WTC11 (cell line): ENCODE data around the gene ACSL4. TPM values are rescaled to one million over a fixed set of nuclear protein-coding genes. Genes with fewer than 3 reads are reported as not detected.

ENCODE experiments used
- ATAC-seq: fragments of 200-7000 bp; cut with Tn5 transposase; 2 replicates; pipeline ENCODE4 v1.10.0; 2021; ENCODE audit warnings: mild to moderate bottlenecking, moderate library complexity
- CTCF ChIA-PET: fragments of 300-600 bp; sonication (Branson Sonifier 250); formaldehyde crosslinking; loops from one replicate; lab custom pipeline; 2021; ENCODE audit warnings: antibody characterized with exemption; lab: Charles Lee
- POLR2A ChIA-PET: fragments of 350-600 bp; sonication (Branson Sonifier 250); formaldehyde crosslinking; loops from one replicate; lab custom pipeline; 2021; ENCODE audit warnings: antibody characterized with exemption; lab: Charles Lee
- DNase-seq: peaks from one replicate; pipeline ENCODE4 v3.0.0; 2021; ENCODE audit warnings: low spot score
- H3K27ac Mint-ChIP-seq: 2 replicates; pipeline ENCODE4 v1.8.0; 2021; ENCODE audit warnings: mixed read lengths
- H3K27me3 Mint-ChIP-seq: 2 replicates; pipeline ENCODE4 v1.8.0; 2021; ENCODE audit warnings: low read depth, mild to moderate bottlenecking, moderate library complexity, mixed read lengths
- H3K36me3 Mint-ChIP-seq: 2 replicates; pipeline ENCODE4 v1.8.0; 2021; ENCODE audit warnings: mixed read lengths
- H3K4me1 Mint-ChIP-seq: 2 replicates; pipeline ENCODE4 v1.8.0; 2022; ENCODE audit warnings: mixed read lengths
- H3K4me3 Mint-ChIP-seq: 2 replicates; pipeline ENCODE4 v1.8.0; 2021; ENCODE audit warnings: mild to moderate bottlenecking, moderate library complexity, mixed read lengths
- H3K9me3 Mint-ChIP-seq: 2 replicates; pipeline ENCODE4 v1.8.0; 2021; ENCODE audit warnings: mixed read lengths
- AFF4 ChIP-seq: sonication (generic); formaldehyde crosslinking; IDR thresholded peaks from 2 replicates; pipeline ENCODE4 v1.8.1; 2023; ENCODE audit warnings: mild to moderate bottlenecking, missing genetic modification reagents, borderline replicate concordance
- ATF6 ChIP-seq: sonication (generic); formaldehyde crosslinking; IDR thresholded peaks from 2 replicates; pipeline ENCODE4 v1.8.1; 2023; ENCODE audit warnings: mild to moderate bottlenecking, missing genetic modification reagents
- E2F4 ChIP-seq: sonication (generic); formaldehyde crosslinking; IDR thresholded peaks from 2 replicates; pipeline ENCODE4 v1.8.1; 2022; ENCODE audit warnings: low read depth, mild to moderate bottlenecking, moderate library complexity, missing genetic modification reagents, borderline replicate concordance
- EMX1 ChIP-seq: fragments of 250-450 bp; sonication (Bioruptor Pico); IDR thresholded peaks from 2 replicates; pipeline ENCODE4 v1.8.0; 2021; ENCODE audit warnings: mild to moderate bottlenecking
- ERG ChIP-seq: fragments of 250-450 bp; sonication (Bioruptor Pico); IDR thresholded peaks from 2 replicates; pipeline ENCODE4 v1.8.0; 2021; ENCODE audit warnings: mild to moderate bottlenecking
- GABPB1 ChIP-seq: sonication (generic); formaldehyde crosslinking; IDR thresholded peaks from 2 replicates; pipeline ENCODE4 v1.8.1; 2023; ENCODE audit warnings: mild to moderate bottlenecking, missing genetic modification reagents
- JAZF1 ChIP-seq: fragments of 250-450 bp; sonication (Bioruptor Pico); IDR thresholded peaks from 2 replicates; pipeline ENCODE4 v1.9.0; 2021; ENCODE audit warnings: moderate library complexity, mild to moderate bottlenecking, inconsistent platforms
- KAT7 ChIP-seq: sonication (generic); formaldehyde crosslinking; IDR thresholded peaks from 2 replicates; pipeline ENCODE4 v1.8.1; 2023; ENCODE audit warnings: missing genetic modification reagents, mild to moderate bottlenecking, borderline replicate concordance
- MAX ChIP-seq: sonication (generic); formaldehyde crosslinking; IDR thresholded peaks from 2 replicates; pipeline ENCODE4 v1.8.0; 2022; ENCODE audit warnings: mild to moderate bottlenecking, missing genetic modification reagents
- MLX ChIP-seq: sonication (generic); formaldehyde crosslinking; IDR thresholded peaks from 2 replicates; pipeline ENCODE4 v1.8.1; 2023; ENCODE audit warnings: mild to moderate bottlenecking, missing genetic modification reagents, moderate library complexity
- MYBL2 ChIP-seq: sonication (generic); formaldehyde crosslinking; IDR thresholded peaks from 2 replicates; pipeline ENCODE4 v1.8.1; 2023; ENCODE audit warnings: mild to moderate bottlenecking, moderate library complexity, missing genetic modification reagents
- RORB ChIP-seq: fragments of 250-450 bp; sonication (Bioruptor Pico); IDR thresholded peaks from 2 replicates; pipeline ENCODE4 v1.9.0; 2021; ENCODE audit warnings: mild to moderate bottlenecking
- TEAD1 ChIP-seq: sonication (generic); formaldehyde crosslinking; IDR thresholded peaks from 2 replicates; pipeline ENCODE4 v1.8.0; 2022; ENCODE audit warnings: mild to moderate bottlenecking, missing genetic modification reagents
- TP53 ChIP-seq: sonication (generic); formaldehyde crosslinking; IDR thresholded peaks from 2 replicates; pipeline ENCODE4 v1.8.1; 2023; ENCODE audit warnings: mild to moderate bottlenecking, missing genetic modification reagents
- USF1 ChIP-seq: sonication (generic); formaldehyde crosslinking; IDR thresholded peaks from 2 replicates; pipeline ENCODE4 v1.8.0; 2022; ENCODE audit warnings: mild to moderate bottlenecking, missing genetic modification reagents
- ZNF138 ChIP-seq: sonication (generic); formaldehyde crosslinking; conservative IDR thresholded peaks from 2 replicates; pipeline ENCODE4 v1.8.1; 2022; ENCODE audit warnings: mild to moderate bottlenecking, moderate library complexity, missing genetic modification reagents
- ZNF532 ChIP-seq: fragments of 250-450 bp; sonication (Bioruptor Pico); IDR thresholded peaks from 2 replicates; pipeline ENCODE4 v1.9.0; 2021; ENCODE audit warnings: mild to moderate bottlenecking, borderline replicate concordance
- total RNA-seq: library from RNA; stranded (reverse); gene quantifications from 3 replicates; pipeline ENCODE4 v1.2.3, GENCODE V29; 2021

ACSL4 gene
- total RNA-seq, 1 experiment from 2014 or later = 57.7 TPM

GRCh38 chrX:109709129-109709631, 23.9 kb downstream of the ACSL4 start:
- Mint-ChIP-seq H3K27me3 (no peaks in the 10 kb centered on the region), H3K9me3 (no peaks in the 10 kb centered on the region), H3K4me1 (peaks cover 16% of the 10 kb centered on the region), H3K36me3 (no peaks in the 10 kb centered on the region), H3K4me3 (no peak overlapping the region), H3K27ac (peak overlapping the region; percentile 36; the same call in 1 of the 2 replicates)
- CTCF ChIA-PET = interaction anchor here (1.4 to 5.1 kb wide), 2 partner anchors 148 to 182 kb away, joined by 8 to 53 read pairs; no protein-coding TSS in a partner anchor
- TF ChIP-seq E2F4 (CRISPR knock-in tag) (no peak), KAT7 (no peak), ZNF532 (CRISPR knock-in tag) (no peak), GABPB1 (CRISPR knock-in tag) (no peak), AFF4 (CRISPR knock-in tag) (no peak), TEAD1 (no peak), MYBL2 (no peak), RORB (CRISPR knock-in tag) (no peak), MLX (no peak), EMX1 (no peak), USF1 (no peak), TP53 (CRISPR knock-in tag) (no peak), ZNF138 (CRISPR knock-in tag) (no peak), JAZF1 (CRISPR knock-in tag) (no peak), MAX (no peak), ATF6 (no peak), ERG (CRISPR knock-in tag) (no peak)
- DNase-seq = no peak
- ATAC-seq = no peak
- POLR2A ChIA-PET = no interaction called here
